DMS 273 treated with DMSO at 0.1 percent for 48 hours (cell line): ENCODE results near the gene IL25.
A peak's percentile ranks its signal among the peaks of the same experiment; 100 is the strongest.
"Not testable (repeated sequence)": the region's sequence is repeated elsewhere in the genome, so short reads cannot be mapped to it uniquely, and the experiment has no call there.

Source experiments
- DNase-seq: peaks from one replicate; lab custom pipeline; 2025; lab: John Stamatoyannopoulos, UW

Gene IL25

DNA sequence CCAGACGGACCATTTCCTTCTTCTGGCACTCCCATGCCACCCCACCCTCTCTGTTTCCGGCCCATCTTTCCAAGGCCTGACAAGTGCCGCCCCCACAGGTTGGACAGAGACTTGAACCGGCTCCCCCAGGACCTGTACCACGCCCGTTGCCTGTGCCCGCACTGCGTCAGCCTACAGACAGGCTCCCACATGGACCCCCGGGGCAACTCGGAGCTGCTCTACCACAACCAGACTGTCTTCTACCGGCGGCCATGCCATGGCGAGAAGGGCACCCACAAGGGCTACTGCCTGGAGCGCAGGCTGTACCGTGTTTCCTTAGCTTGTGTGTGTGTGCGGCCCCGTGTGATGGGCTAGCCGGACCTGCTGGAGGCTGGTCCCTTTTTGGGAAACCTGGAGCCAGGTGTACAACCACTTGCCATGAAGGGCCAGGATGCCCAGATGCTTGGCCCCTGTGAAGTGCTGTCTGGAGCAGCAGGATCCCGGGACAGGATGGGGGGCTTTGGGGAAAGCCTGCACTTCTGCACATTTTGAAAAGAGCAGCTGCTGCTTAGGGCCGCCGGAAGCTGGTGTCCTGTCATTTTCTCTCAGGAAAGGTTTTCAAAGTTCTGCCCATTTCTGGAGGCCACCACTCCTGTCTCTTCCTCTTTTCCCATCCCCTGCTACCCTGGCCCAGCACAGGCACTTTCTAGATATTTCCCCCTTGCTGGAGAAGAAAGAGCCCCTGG is 3.1 kb downstream of the IL25 start:
- DNase-seq = no peak

DNA sequence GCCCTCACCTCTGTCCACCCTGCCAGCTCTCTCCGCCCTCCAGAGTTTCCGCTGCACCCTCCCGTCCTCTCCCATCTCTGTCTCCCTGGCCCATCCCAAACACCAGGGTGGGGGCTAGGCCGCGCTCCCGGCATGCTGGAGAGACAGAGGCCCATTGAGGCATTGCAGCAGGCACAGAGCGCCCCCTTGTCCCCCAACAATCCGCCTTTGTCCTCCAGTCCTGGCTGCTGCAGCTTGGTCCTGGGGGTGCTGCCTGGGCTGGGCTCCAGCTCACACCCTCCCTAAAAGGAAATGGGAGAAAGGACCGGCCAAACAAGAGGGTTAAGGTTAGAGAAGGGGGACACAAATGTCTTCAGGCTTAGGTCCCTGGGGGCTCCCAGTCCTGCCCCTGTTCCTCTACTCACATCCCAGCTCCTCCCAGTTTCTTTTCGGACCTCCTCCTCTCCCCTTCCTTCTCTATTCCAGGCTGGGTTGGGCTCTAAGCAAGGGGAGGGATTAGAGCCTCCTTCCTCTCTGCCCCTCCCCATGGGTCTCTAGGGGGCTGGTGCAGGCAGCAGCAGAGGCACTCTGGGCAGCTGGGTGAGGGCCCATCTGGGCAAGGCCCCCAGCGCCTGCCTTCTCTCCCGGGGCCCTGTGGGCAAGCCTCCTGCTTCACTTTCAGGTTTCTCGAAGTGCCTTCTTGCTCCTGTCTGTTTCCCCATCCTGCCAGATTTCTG is 4.0 kb downstream of the IL25 start, which contains the start of gene CMTM5:
TSS of gene CMTM5 (plus strand) at position 565 of the 716 bp plus-strand sequence. CDS start 206 bp downstream, outside the sequence.
- no peak for DNase-seq

DNA sequence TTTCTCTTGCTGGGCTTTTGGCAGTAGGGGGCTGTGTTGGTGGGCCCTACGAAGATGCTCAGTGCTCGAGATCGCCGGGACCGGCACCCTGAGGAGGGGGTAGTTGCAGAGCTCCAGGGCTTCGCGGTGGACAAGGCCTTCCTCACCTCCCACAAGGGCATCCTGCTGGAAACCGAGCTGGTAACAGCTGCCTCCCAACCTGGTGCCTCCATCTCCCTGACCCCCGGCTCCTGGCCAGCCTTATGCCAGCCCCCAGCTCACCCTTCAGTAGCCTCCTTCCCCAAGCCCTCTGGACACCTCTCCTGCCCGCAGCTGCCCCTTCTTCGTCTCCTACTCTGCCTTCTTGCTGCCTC is 4.6 kb downstream of the IL25 start:
- no peak for DNase-seq

DNA sequence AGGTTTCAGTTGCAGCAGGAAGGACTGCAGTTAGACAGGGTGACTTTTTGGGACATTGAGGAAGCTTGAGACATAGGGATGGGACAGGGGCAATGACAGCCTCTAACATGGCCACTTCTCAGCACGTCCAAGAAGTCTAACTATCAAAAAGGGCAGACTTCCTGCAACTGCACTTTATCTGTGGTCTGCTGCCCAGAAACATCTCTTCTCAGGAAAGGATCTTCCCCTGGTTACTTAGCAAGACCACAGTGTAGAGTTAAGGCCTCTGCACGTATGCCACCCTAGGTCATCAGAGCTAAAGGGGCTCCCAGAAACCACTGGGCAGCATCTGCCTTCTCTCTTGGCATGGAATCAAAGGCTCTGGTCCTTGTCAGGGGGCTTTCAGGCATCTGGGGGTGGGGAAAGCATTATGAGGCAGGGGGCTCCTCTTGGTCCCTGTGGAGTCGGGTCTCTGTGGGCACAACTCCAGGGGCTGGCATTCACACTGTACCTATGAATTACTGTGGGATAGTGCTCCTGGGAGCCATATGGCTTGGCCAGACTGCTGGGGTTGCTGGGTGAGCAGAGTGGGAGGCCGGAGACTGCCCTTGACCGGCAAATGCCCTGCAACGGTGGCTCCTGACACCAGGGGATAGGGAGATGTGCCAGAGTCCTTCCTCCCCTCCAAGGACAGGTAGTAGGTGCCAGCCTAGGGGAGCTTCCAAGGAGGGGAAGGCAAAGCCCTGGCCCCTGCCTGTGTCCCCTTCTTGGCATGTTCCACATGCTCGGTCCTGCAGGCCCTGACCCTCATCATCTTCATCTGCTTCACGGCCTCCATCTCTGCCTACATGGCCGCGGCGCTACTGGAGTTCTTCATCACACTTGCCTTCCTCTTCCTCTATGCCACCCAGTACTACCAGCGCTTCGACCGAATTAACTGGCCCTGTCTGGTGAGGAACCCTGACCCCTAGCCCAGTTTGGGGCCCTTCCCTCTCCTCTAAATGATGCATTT is 5.3 kb downstream of the IL25 start:
- no peak for DNase-seq

DNA sequence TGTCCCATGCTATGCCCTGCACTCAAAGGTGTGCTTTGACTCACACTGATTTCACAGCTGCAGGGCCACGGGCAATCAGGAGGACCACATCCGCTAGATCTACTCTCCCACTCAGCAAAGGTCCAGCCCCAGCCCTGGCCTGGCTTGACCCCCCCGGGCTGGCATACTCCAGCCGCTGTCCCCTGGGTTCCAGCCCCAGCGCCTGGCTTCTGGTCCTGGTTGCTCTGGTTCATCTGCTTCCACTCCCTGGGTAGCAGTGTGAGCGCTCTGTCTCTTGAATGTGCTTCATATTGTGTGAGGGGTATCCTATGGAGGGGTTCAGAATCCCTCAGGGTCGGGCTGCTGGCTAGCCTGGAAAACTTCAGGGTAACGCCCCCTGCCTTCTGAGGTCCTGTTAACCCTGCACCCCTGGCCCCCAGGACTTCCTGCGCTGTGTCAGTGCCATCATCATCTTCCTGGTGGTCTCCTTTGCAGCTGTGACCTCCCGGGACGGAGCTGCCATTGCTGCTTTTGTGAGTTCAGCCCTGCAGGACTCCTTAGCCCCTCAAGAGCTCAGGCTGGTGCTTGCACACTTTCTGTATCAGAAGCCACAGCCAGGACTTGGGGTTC is 6.1 kb downstream of the IL25 start:
- no peak for DNase-seq

DNA sequence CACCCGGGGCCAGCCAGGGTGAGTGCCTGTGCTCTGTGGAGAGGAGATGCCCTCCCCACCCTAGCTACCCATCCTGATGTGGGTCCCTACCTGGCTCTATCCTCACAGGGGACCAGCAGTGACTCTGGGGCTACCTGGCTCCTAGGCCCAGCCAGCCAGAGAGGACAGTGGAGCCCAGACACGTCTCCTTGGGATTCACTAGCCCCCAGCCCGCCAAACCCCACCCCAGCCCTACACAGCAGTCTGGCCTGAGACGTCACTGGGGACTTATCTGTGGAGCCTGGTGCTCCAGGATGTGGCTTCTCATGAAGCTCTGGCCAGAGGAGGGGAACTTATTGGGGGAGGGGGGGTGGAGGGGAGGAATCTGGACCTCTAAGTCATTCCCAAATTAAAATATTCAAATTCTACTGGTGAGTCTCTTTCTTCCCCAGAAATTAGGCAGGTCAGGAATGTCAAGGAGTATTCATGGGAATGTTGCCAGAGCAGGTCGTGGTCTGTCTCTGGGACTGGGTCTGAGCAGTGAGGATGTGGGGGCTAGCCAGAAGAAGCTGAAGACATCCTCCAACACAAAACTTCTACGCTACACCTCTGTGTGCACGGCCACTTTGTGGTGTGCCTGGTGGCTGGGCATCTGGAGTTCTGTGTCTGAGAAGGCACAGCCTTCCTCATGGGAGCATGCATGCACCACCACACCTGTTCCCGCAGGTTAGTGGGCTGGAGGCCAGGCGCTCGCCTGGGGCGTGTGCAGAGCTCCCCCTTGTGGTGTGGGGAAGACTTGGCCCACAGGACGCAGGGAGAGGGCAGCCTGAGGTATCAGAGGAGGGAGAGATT is 7.0 kb downstream of the IL25 start:
- no peak for DNase-seq

DNA sequence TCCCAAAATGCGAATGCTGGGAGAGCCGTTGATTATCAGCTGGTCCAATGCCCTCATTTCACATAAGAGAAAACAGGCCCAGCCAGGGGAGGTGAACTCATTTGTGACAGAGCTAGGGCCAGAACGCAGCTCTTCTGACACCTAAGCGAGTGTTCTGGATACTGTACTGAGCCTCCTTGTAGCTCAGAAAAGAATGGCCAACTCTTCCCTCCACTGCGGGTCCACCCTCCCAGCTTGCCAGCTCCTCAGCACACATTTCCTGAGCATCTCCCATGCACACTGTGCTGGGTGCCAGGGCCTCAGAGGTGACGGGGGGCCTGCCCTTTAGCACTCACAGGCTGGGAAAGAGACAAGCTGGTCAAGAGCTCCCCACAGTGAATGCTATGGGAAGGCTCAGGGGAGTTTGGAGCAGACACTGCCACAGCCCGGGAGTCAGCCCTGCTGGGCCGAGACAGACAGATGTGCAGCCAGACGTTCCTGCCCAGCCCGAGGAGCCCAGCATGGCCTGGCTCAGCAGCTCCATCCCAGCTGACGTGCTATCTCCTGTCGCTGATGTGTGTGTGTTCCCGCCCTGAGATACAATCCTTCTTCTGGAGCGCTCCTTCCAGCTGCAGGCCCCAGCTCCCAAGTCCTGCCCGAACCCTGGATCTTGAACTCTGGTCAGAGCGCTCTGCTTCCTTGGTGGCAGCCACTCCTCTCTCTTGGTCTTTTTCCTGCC is 7.7 kb downstream of the IL25 start:
- no peak for DNase-seq

DNA sequence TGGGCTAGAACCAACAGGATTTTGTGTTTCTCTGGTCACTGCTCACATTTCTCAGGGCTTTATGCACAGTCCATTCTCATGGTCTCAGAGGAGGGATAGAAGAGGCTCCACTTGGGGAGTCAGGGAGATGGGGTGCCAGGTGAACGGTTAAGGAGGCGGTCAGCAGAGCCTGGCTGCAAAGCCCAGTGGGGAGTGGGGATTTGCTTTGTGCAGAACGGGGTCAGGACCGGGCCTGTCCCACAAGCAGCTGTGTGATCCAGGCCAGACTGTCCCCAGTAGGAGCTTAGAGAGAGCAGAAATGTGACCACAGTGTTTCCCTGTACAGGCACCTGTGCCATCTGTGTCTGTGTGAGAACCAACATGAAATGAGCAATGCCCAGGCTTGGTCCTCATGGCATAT is 8.4 kb downstream of the IL25 start:
- DNase-seq = no peak

DNA sequence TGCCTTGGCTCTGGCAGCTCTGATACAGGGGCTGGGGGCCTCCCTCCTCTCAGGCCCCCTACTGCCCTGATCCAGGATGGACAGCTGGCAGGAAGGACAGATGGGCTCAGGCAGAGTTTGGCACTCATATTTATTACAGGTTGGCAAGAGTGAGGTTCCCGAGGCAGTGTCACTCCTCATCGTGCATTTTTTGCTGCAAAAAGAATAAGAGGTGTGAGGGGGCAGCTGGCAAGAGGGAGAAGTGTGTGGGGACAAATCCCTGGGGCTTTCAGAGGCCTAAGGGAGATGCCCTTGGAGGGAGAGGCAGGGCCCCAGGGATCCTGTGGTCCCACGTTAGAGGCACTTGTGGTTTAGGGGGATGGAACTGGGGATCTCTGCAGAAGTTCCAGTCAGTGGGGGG is 9.3 kb downstream of the IL25 start:
- DNase-seq = peak; percentile 93

DNA sequence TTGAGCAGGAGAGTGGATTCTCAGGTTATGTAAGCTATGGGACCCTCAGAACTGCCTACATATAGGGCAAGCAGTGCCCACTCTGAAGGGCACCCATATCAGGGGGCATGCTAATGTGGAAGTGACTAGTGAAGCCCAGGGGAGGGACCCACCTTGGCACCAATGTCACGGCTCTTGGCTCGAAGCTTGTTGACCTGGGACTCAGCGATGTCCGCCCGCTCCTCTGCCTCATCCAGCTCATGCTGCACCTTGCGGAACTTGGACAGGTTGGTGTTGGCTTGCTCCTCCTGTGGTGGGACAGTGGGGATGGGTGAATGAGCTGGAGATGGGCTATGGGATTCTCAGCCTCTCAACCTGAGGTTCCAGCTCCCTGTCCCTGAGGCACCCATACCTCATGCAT is 9.7 kb downstream of the IL25 start:
- no peak for DNase-seq

DNA sequence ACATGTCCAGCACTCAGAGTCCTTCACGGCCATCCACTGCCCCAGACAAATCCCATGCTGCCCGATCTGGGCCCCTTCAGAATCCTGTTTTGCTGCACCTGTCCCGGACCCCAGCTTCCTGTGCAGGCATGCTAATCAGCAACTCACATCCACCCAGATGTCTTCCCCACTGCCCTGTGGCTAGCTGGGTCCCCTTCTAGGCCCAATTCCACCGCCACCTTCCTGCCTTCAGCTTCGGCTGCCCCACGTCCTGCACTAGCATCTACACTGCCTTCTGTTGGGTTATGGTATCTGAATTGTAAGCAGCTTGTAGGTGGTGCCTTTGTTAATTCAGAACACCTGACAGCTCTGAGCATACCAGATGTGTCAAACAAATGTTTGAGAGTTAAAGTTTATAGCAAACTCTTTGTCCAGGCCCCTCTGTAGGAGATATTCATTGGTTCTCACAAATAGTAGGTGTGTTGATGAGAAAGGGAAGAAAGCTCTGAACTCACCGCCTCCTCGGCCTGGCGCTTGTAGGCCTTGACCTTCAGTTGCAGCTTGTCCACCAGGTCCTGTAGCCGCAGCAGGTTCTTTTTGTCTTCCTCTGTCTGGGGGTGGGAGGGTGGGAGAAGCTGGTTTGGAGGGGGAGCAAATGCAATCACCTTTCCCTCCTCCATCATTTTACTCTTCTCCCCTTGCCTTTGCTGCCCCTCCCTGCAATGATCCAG is 10.3 kb downstream of the IL25 start:
- no peak for DNase-seq

DNA sequence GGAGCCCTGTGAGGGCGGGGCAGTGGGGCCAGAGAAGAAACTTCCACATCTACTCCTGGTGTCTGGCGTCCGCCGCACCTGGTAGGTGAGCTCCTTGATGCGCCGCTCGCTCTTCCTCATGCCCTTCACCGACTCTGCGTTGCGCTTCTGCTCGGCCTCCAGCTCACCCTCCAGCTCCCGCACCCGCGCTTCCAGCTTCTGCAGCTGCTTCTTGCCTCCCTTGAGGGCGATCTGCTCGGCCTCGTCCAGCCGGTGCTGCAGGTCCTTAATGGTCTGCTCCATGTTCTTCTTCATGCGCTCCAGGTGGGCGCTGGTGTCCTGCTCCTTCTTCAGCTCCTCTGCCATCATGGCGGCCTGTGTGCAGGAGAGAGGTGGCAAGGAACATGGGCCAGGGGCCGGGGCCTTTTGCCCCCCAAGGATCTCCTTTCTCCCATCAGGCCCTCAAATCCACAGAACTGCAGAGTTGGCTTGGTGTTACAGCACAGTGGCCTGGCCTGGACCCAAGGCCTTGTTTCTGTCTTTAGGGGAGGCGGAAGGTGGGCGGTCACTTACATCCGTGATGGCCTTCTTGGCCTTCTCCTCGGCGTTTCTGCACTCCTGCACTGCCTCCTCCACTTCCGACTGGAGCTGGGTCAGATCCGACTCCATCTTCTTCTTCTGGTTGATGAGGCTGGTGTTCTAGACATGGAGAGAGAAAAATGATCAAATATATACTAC is 11.9 kb downstream of the IL25 start:
- no peak for DNase-seq

DNA sequence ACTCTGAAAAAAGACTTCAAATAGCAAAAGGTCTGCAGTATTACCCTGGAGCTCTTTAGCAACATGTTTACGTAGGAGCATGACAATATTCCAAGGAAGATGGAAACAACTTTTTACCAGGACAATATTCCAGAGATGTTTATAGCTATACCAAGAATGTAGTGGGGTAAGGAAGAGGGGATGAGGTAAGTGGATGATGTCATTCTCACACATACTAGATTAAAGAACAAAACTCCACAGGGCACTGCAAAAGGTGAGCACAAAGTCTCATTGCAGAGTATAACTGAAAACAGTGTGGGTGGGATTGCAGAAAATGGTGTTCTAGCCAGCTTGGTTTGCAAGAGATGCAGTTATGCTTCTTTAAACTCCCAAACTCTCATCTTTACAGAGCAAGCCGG is 12.6 kb downstream of the IL25 start:
- DNase-seq = no peak

DNA sequence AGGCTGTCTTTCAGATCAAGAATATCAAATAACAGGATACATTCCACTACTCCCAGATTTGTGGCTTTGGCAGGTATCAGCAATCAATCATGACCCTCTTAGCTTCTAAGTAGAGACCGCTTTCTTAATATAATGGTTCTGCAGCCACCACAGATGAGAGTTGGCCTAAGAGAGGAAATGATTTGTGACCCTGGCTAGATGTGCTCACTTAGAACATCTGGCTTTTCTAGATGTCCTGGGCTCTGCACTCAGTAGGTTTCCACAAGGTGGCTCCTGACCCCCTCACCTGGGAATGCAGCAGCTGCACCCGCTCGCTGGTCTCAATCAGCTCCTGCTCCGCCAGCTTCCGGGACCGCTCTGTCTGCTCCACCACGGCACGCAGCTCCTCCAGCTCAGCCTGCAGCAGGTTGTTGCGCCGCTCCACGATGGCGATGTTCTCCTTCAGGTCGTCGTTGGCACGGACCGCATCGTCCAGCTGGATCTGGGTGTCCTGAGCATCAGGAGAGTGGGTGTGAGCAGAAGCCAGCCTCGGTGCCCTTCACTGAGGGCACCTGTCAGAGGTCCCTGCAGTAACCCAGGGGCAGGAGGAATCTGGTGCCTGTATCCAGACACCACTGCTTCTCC is 13.1 kb downstream of the IL25 start:
- no peak for DNase-seq

DNA sequence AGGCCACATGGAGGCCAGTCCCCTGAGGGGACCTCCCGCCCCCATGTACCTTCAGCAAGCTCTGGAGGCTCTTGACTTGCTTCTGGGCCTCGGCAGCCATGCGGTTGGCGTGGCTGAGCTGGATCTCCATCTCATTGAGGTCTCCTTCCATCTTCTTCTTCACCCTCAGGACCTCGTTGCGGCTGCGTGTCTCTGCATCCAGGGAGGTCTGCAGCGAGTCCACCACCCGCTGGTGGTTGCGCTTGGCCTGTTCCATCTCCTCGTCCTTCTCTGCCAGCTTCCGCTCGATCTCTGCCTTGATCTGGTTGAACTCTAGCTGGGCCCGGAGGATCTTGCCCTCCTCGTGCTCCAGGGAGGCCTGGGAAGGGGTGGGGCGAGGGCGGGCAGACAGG is 13.7 kb downstream of the IL25 start:
- DNase-seq = not testable (repeated sequence)

DNA sequence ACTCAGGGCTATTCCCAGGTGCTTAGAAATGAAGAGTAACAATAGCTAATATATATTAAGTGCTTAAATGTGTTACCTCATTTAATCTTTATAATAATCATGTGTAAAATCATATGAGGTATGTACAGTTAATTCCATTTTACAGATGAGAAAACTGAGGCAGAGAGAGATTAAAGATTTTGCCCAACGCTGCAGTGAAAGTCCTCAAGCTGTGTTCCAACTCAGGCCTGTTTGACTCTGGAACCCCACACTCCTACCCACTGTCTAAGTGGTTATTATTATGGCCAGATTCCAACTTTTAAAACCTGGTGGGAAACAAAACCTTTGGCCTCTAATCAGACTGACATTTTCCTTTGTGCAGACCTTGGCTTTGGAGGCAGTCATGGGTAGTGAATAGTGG is 14.4 kb downstream of the IL25 start:
- no peak for DNase-seq

DNA sequence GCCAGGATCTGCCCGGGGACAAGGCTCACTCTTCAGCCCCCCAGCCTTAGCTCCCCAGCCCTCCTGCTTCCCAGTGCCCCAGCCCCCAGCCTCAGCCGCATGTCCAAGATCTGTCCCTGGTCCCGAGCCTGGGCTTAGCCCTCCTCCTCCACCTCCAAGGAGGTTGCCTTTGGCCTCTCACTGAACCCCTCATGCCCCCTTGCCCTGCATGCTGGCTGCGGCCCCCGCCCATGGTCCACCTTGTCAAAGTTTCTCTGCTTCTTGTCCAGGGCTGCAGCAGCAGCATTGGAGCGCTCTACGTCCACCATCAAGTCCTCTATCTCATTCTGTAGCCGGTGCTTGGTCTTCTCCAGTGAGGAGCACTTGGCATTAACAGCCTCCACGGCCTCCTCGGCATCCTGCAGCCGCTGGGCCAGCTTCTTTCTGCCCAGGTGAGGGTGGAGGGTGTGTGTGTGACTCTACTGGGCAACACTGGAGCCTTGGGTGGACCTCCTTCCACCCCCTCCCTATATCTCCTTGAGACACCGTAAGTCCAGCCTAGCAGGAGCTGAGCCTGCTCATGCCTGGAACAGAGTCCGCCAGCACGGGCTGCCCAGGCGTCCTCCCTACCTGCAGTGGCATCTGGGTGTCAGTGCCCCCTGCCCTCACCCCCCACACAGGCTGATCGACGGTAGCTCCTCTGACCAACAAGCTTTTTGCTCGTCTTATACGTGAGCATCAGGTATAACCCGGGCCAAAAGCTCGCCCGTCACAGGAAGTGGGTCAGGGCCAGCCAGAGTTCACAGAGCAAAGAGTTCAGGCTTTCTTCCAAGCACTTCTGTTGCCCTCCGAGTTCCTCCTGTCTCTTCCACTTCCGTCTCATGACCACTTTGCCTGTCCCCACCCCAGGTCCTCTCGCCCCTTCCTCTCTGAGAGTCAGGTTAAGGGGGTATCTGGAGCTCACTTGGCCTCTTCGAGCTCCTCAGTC is 15.6 kb downstream of the IL25 start:
- DNase-seq = no peak

DNA sequence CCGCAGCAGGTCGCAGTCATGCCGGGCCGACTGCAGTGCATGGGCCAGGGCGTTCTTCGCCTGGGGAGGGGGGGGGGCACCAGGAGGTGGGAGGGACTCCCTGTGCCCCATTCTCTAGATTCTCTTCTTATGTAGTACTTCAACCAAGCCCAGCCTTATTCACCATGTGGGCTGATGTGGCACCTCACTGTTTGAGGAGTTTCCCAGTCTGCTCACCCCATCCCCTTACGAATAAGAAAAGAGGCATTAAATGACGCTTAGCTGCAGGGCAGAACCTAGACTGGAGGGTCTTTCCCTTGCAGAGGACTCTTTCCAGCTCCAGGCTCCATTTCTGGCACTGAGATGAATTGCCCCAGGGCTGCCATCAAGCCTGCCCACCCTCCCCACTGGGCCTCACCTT is 16.4 kb downstream of the IL25 start:
- DNase-seq = no peak
